Activated CD8-positive, alpha-beta memory T cell treated with anti-CD3 and anti-CD28 coated beads, Interleukin-2, amount 50 U/mL, for 48 hours (primary cell): ENCODE data around the gene AKR7A2.
"Not testable (repeated sequence)": the region's sequence is repeated elsewhere in the genome, so short reads cannot be mapped to it uniquely, and the experiment has no call there.

ENCODE experiments used
- DNase-seq: peaks from one replicate; pipeline ENCODE4 v3.0.0-alpha.2; 2020

The AKR7A2 gene

DNA sequence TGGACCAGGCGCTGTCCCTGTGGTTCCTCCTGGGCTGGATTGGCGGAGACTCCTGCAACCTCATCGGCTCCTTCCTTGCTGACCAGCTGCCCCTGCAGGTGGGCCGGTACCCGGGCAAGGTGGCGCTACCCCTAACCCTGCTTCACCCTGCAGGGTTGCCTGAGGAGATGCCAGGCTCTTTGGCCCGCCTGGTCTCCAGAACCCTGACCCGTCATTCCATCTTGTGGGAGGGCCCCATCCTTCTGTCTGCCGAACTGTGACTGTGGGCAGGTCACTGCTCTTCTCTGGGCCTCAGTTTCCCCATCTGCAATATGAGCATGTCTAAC is 12.7 kb upstream of the AKR7A2 start:
- no peak for DNase-seq

DNA sequence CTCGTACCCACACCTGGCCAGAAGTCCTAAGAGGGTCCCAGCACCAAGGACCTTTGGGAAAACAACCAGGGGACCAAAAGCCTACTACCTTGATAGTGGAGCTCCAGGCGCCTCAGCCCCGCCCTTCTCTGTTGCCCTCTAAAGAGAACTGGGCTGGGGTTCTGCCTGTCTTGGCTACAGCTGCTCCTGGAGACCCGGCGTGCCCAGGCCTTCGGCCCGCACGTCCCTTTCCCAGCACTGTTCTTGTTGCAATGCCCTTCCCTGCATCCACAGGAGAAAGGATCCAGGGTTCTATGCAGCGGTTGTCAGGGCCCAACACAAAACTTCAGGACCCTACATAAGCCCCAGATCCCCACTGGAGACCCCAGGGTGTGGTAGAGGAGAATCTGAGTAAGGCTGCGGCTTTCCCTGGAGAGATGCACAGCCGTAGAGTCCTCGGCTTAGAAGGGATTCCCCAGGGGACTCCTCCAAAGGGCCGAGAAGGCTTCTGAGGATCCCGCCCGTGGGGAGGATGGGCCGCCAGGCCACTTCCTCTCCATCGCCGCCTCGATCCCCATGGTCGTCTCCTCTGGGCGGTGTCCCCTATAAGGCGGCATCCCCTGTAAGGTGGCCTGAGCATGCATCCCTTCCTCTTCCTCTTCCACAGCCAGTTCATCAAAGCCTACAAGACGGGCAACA is 12.2 kb upstream of the AKR7A2 start:
- DNase-seq: no peak

DNA sequence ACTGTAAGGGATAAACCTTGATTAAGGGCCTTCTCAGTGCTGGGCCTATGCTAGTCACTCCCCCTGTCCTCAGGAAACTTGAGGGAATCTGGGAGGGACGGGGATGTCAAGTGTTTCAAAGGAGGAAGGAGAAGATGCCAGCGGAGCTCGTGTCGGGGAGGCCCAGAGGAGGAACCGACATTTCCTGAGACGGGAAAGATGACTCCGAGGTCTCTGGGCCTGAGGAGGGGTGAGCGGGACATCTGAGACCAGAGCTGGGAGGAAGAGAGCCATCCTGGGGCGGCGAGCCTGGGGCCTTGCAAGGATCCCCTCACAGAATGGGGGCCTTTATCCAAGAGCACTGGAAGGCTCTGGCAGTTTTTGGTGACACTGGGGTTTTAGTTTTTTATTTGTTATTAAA is 10.5 kb upstream of the AKR7A2 start:
- DNase-seq: no peak

DNA sequence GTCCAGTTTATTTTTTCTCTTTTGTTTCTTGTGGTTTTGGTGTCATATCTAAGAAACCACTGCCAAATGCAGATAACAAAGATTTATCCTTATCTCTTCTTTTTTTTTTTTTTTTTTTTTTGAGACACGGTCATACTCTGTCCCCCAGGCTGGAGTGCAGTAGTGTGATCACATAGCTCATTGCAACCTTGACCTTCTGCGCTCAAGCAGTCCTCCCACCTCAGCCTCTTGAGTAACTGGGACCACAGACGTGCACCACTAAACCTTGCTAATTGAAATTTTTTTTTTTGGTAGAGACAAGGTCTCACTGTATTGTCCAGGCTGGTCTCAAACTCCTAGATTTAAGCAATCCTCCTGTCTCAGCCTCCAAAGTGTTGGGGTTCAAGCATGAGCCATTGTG is 9.1 kb upstream of the AKR7A2 start:
- DNase-seq: no peak

DNA sequence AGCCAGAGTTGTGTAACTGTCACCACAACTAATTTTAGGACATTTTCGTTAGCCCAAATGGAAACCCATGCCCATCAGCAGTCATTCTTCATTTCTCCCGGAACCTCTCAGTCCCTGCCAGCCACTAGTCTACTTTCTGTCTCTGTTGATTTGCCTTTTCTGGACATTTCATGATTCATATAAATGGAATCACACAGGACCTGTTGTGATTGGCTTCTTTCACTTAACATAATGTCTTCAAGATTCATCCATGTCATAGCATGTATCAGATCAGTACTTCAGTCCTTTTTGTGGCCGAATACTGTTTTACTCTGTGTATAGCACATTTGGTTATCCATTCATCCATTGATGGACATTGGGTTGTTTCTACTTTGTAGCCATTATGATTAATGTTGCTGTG is 7.3 kb upstream of the AKR7A2 start:
- DNase-seq: no peak

DNA sequence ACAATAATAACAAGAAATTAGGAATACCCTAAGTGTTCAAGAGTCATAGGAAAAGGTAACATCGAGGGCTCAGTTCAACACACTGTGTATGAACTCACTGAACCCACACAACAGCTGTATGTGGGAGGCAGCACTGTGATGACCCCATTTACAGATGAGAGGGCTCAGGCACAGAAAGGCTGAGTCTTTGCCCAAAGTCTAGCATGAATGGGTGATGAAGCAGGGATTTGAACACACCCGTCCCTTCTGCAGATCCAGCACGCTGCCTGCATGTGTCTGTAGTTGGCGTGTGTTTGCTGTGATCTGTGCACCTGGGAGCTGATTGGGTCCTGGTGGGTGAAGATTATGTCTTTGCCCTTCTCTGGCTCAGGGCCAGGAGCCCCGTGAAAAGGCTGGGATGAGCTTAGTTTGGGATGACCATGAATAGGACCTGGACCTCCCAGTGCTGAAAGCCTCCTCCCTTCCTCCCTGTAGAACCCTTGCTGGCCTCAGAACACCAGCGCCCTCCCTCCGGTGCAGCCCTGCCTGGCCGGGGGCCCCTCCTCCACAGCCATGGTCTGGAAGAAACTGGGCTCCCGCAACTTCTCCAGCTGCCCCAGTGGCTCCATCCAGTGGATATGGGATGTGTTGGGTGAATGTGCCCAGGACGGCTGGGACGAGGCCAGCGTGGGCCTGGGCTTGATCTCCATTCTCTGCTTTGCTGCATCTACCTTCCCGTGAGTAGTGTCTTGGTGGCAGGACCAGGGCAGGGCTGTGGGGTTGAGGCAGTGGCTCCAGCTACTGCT is 5.4 kb upstream of the AKR7A2 start:
- no peak for DNase-seq

DNA sequence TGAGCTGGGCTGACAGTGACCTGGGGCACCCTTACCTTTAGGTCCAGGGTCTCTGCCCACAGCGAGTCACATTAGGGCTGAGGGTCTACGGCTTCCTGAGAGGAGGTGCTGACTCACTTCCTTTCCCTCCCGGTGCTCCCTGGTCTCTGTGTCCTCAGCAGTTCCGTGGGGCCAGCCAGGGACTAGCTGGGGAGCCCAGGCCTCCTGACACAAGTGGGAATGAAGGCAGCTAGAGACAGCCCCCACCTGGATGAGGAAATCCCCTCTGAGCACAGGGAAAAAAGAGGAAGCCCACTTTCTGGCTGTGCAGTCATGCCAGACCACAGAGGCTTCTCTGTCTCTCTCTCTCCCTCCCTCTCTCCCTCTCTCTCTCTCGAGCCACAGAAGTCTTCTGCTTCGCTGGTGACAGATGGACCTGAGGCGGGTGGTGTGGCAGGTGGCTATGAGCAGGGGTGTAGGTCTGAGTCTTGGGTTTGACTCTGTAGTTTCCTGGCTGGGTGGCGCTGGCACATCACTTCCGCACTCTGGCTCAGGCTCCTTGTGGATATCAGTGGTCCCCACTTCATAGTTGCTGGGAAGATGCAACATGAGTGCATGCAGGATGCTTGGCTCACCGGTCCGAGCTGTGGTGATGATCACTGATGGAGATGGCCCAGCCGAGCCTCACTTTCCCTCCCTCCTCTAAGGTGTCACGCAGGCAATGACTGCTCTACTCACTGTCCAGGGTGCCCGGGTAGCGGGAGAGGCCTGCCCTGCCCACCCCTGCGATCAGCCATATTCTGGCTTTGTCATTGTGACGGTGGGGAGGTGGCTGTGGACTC is 3.6 kb upstream of the AKR7A2 start:
- DNase-seq: peak; percentile 44

DNA sequence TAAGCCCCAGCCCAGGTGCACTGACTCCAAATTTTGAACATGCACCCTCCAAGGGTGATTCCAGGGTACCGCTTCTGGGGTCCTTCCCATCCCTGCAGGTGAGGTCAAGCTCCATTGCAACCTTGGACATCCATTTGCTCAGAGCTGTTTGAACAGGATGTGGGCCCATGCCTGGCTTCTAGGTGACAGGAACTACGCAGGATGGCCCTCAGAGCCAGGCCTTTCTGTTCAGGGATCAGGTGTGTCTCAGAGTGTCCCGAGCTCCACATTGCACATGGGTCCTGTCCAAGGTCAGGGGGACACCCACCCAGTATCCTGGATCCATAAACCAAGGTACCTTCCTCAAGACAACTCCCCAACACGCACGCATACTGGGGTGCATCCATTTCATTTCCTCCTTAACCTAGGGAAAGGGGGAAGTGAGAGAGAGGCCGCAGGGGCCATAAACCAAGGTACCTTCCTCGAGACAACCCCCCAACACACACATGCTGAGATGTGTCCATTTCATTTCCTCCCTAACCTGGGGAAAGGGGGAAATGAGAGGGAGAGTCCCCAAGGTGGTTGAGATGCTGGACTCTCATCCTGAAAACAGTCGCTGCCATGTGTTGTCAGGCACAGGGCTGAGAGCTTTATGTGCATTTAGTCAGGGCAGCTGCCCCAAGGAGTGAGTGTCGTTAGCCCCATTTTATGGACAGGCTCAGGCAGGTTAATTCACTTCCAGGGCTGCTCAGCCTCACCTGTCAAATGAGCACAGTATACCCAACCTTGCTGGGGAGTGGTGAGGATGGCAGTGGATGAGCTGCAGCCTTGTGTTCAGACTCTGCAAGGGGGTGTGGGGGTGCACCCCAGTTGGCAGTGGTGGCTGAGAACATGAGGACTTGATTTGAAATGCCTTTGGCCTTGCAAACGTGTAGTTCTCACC is 2.3 kb upstream of the AKR7A2 start:
- DNase-seq: no peak

DNA sequence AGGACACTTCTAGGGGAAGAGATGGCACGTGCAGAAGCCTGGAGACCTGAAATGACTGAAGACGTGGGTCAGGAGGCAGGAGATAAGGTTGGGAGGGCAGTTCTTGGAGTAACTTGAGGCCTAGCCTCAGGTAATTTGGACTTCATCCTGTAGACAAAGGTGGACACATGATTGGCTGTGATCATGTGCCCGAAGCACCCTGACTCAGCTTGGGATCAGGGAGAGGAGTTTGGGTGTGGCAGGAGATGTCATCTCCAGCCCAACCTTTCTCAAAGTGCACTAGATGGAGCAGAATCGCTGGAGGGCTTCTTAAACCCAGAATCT is 1.7 kb upstream of the AKR7A2 start:
- no peak for DNase-seq

DNA sequence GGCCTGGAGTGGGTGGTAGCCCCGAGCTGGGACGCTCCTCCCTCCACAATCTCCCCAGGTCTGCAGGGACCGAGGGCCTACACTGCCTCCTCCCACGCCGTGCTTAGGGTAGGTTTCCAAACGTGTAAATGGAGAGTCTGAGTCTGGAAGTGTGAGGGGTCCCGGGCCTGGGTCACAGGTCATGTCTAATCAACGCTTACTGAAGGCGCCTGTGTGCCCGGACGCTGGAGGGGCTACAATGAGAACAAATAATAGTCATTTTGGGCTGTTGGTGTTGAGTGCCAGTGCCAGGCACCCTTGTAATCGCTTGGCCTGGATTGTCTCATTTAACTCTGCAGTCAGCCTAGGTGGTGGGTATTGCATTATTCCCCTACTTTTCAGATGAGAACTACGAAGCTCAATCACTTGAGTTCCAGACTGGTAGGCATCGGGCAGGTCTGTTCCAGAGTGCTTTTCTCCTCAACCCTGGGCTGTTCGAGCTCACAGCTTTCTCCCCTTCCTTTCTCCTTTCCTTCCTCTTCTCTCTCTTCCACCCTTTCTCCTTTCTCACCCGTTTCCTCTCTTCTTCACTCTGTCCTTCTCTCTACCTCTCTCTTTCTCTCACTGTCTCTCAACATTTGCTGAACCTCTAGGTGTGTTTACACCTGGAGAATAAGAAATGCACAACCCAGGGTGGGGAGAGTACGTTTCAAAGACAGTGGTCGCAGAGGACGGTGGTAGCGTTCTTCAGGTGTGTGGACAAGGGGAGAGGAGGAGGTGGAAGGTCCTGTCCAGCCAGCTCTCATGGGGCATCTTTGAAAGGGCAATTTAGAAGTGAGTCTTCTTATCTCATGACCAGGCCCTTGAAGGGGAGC is 1.1 kb upstream of the AKR7A2 start:
- DNase-seq: peak; percentile 76

DNA sequence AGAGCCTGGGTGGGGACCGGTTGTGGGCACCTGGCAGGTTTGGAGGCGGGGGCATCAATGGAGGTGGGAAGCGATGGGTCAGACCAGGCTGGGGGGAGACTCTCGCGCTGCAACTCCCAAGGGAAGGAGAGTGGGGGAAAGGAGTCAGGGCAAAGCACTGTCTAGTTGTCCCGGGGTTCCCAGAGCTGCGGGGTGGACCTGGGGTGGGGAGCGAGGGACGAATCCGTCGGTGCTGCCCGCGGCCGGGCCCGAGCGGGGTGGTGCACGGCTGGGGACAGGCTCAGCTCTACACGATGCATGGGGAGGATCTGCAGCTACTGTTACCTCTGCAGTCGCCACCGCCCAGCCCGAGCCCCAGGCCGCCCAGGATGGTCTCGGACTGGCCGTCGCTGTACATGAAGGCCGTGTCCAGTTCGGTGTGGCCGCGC is 427 bp downstream of the AKR7A2 start:
- DNase-seq: no peak

DNA sequence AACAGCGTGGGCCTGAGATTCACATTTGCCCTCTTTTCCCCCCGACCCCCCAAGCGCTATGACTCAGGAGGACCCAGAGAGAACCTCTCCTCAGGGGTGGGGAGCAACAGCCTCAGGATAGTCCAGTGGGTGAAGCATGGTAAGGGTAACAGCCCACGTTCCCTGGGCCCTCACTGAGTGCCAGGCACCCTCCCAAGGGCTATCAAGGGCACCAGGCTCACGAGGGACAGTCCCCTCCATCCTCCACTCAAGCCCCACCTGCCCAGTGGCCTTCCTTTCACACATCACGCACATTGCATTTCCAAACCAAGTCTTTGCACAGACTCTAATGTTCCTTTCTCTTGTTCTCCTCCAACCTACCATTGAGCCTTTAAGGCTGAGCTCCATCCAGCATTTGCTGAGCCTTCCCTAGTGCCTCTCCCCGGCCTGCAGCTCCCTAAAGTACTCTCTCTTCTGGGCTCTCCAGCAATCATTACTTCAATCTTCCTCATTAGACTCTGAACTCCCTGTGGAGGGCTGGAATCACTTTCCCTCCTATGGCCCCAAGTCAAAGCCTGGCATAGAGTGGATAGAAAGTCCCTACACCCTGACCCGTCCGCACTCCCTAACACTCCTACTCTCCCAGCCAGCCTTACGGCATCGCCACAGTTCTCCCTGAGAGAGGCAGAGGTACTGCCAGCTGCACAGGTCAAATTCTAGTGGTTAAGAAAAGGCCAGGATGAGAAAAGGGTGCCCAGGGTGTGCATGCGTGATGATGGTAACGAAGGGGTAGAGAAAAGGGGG is 1.0 kb downstream of the AKR7A2 start:
- DNase-seq: no peak

DNA sequence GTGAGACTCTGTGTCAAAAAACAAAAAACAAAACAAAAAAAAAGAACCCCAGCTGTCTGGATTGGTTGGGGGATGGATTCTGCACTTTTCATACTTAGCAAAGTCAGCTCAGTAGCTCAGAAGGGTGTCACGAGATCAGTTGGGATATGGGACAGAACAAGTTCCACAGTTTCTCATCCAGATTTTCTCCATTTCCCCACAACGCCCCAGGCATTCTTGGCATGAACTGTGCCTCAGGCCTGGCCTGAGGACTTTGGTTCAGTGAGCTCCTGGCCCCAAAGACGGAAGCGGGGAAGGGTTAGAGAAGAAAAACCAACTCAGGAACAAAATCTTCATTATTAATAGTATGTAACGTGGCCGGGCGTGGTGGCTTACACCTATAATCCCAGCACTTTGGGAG is 1.9 kb downstream of the AKR7A2 start:
- no peak for DNase-seq

DNA sequence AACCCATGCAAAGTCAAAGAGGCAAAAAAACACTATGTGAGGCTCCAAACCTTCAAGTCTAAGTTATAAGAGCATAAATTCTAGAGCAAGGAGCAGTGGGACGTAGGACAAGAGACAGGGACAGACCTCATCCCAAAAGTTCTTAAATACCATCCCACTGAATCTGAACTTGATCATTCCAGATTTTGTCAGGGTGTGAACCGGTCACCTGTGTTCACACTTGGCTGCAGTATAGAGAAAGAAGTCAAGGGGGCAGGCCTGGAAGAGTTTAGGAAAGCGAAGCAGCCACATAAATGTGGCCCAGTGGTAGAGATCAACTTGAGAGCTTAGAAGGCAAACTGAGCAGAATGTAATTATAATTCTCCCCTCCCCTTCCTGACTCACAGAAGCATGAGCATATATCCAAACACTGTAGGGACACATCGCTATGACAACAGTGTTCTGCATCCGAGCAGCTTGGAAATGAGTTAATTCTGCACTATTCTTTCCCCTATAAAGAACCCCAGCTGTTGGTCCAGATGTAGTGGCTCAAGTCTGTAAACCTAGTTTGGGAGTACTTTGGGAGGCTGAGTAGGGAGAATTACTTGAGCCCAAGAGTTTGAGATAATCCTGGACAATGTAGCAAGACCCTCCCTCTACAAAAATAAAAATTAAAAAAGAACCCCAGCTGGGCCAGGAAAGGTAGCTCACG is 2.7 kb downstream of the AKR7A2 start:
- no peak for DNase-seq

DNA sequence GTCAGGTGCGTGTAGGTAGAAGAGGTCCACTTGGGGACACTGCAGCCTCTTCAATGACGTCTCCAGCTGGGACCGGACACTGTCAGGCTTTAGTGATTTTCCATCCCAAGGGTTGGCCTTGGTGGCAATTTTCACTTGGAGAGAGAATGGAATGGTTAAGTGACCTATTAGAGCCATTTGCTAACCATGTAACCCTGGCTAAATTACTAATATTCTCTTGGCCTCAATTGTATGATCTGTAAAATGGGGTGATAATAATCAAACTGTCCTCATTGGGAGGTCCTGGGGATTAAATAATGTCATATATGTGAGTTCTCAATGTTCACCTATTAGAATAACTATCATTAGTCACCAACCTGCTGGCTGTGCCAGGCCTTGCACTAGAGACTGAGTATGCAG is 3.4 kb downstream of the AKR7A2 start:
- no peak for DNase-seq

DNA sequence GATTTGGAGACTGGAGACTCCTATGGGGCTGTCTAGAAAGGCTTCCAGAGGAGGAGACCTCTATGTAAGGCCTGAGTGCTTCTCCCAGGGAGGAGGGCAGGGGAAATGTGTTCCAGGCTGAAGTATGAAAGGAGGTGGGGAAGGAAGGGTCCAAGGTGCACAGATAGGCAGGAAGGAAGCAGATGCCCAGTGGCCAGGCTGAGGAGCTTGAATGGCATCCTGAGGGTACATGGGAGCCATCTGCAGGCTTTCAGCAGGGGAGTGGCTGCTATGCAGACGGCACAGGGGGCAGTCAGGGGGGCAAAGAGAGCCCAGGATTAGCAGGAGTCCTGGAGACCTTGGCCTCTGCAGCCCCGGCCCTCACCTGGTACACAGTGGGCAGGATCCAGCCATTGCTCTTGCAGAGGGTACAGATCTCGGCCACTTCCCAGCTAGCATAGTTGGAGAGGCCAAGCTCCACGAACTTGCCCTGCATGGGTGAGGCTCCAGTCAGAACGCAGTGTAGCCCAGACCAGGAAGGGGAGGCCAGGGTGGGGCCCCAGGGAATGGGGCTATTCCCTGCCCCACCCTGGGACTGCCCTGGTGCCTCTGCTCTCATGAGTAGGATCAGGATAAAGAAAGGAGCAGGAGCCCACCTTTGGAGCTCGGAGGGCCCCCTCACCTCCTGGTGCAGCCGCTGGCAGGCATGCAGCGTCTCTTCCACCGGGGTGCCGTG is 4.0 kb downstream of the AKR7A2 start:
- DNase-seq: no peak

DNA sequence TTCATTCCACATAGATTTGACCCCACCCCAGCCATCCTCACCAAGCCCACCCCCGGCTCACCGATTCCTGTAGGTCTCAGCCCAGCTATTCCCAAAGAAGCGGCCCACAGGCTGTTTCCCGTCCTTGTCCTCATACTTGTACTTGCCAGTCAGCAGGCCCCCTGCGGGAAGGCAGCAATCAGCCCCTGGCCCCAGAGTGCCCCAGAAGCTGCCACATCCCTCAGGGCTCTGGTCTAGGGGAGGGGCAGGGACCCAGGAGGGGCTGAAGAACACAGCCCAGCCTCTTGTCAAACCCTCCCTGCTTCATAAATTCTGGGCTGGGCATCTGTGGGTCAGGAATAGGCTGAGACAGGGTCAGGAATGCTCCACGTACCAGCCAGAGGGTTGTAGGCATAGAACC is 5.0 kb downstream of the AKR7A2 start:
- DNase-seq: peak; percentile 44

DNA sequence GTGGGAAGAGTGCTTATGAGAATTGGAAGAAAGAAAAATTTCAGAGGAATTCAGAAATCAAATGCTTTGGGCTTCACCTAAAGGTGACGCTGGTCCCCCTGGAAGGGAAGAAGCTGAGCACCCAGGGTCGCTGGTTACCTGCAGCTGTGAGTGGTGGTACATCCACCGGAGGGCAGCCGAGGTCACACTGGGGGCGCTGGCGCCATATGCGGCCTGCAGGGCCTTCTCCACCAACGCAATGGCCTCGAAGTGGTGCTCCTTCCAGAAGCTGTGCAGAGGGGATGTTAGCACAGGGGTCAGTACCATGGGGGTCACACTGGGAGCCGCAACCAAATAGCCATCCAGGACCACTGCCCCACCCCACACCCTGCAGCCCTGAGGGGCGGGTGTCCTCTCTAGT is 6.1 kb downstream of the AKR7A2 start:
- DNase-seq: no peak

DNA sequence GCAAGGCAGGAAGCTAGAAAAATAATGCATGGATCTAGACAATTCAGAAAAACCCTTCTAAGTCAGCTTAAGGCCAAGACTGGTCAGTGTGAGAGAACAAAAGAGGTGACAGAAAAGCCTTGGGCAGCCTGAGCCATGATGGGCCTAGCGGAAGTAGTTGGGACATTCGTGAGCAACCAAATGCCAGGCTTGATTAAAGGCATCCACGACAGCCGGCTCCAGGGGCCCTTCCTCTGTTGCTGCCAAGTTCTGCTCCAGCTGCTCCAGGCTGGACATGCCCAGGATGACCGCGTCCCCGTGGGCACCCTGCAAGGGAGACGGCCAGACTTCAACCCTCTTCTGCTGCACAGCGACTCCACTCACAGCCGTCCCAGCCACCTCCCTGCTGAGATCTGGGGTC is 7.9 kb downstream of the AKR7A2 start:
- not testable (repeated sequence) for DNase-seq

DNA sequence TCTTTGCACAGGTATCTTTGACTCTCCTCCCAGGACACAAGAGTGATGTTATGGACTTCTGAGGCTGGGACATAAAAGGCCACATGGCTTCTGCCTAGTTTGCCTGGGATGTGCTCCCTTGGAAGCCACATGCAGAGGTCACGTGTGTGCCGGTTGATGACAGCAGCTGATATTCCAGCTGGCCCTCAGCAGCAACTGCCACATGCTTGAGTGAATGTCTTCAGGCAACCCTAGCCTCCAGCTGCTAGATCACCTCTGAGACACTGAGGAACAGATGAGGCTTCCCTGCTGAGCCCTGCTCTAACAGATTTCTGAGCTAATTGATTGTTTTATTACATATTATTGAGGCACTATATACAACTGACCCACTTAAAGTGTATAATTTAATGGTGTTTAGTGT is 11.7 kb downstream of the AKR7A2 start:
- DNase-seq: no peak
